Loucy (cell line): ENCODE results near the gene SLC22A14.

ENCODE experiments used
- EZH2phosphoT487 ChIP-seq: fragments of 200-600 bp; IDR thresholded peaks from 2 replicates; pipeline ENCODE4 v1.6.1; 2018; ENCODE audit warnings: antibody characterized with exemption, mild to moderate bottlenecking, moderate library complexity, borderline replicate concordance
- TF ChIP-seq, protein P1 (sequence below): fragments of 200-600 bp; sonication (generic); conservative IDR thresholded peaks from 2 replicates; pipeline ENCODE4 v1.5.1; 2014; ENCODE audit warnings: mild to moderate bottlenecking, antibody characterized with exemption, low read length

DNA sequence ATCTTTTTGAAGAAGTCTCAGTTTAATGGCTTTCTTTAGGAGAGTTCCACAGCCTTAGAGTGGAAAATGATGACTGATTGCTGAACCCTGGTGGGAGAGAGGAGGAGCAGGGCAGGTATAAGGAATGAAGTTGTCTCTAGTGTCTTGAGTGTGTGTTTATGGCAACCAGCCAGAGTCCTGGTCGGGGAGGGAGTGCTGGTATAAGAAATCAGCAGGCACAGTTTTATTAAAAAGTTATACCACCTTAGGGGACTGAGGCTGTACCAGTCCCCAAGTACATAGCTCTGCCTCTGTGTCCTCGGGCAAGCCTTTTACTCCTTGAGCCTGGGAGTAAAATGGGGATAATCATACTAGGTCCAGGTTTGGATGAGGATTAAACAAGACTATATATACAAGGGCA lies 29.8 kb downstream of the SLC22A14 start:
- TF ChIP-seq, protein P1, sequence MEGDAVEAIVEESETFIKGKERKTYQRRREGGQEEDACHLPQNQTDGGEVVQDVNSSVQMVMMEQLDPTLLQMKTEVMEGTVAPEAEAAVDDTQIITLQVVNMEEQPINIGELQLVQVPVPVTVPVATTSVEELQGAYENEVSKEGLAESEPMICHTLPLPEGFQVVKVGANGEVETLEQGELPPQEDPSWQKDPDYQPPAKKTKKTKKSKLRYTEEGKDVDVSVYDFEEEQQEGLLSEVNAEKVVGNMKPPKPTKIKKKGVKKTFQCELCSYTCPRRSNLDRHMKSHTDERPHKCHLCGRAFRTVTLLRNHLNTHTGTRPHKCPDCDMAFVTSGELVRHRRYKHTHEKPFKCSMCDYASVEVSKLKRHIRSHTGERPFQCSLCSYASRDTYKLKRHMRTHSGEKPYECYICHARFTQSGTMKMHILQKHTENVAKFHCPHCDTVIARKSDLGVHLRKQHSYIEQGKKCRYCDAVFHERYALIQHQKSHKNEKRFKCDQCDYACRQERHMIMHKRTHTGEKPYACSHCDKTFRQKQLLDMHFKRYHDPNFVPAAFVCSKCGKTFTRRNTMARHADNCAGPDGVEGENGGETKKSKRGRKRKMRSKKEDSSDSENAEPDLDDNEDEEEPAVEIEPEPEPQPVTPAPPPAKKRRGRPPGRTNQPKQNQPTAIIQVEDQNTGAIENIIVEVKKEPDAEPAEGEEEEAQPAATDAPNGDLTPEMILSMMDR, result no peak
- no peak for TF ChIP-seq EZH2phosphoT487
